SW 1271 (cell line): Measurements from ENCODE around the gene AGAP2.
A peak's percentile ranks its signal among the peaks of the same experiment; 100 is the strongest.

Experiments used
- DNase-seq, 2 experiments: peaks; one replicate each; lab custom pipeline; 2025; lab: John Stamatoyannopoulos, UW

The AGAP2 gene

GRCh38 chr12:57767305-57767698, 28.8 kb upstream of the AGAP2 start:
- no peak for DNase-seq

- DNase-seq = peak in 1 of 2 experiments; percentile 34
Measured at GRCh38 chr12:57766464-57767304, 28.1 kb upstream of the AGAP2 start, which contains the start of gene CYP27B1. Gene CYP27B1, minus strand, starts transcription at chr12:57767078. Its CDS starts 37 bp downstream, at chr12:57767041.

GRCh38 chr12:57765698-57766463, 27.3 kb upstream of the AGAP2 start:
- no peak for DNase-seq

GRCh38 chr12:57765003-57765697, 26.6 kb upstream of the AGAP2 start:
- peak in 1 of 2 experiments; percentile 58 for DNase-seq

GRCh38 chr12:57764662-57765002, 26.1 kb upstream of the AGAP2 start:
- DNase-seq = no peak

- no peak for DNase-seq
Measured at GRCh38 chr12:57763881-57764661, 25.5 kb upstream of the AGAP2 start.

- no peak for DNase-seq
Measured at GRCh38 chr12:57762463-57762862, 23.9 kb upstream of the AGAP2 start.

GRCh38 chr12:57761391-57761998, 23.0 kb upstream of the AGAP2 start:
- DNase-seq = no peak

- DNase-seq = no peak
Measured at GRCh38 chr12:57760347-57760982, 21.9 kb upstream of the AGAP2 start.

- DNase-seq = peak in 1 of 2 experiments; percentile 57
Measured at GRCh38 chr12:57759360-57759980, 20.9 kb upstream of the AGAP2 start.

GRCh38 chr12:57758552-57759359, 20.2 kb upstream of the AGAP2 start:
- DNase-seq = no peak

GRCh38 chr12:57757771-57758170, 19.2 kb upstream of the AGAP2 start:
- DNase-seq = no peak

- no peak for DNase-seq
Measured at GRCh38 chr12:57756406-57757341, 18.1 kb upstream of the AGAP2 start.

GRCh38 chr12:57755454-57756372, 17.2 kb upstream of the AGAP2 start:
- DNase-seq = no peak

- DNase-seq = no peak
Measured at GRCh38 chr12:57755194-57755453, 16.6 kb upstream of the AGAP2 start.

GRCh38 chr12:57754411-57755193, 16.1 kb upstream of the AGAP2 start, which contains the start of gene MARCHF9:
Gene MARCHF9, plus strand, starts transcription at chr12:57755103. Its CDS starts 426 bp downstream, at chr12:57755529.
- peak in 1 of 2 experiments; percentile 57 for DNase-seq
